ENCODE measurements around the gene ITGB3. TPM values are rescaled to one million over a fixed set of nuclear protein-coding genes. Genes with fewer than 3 reads are reported as not detected.
A peak's percentile ranks its signal among the peaks of the same experiment; 100 is the strongest.

The ITGB3 gene
- total RNA-seq, 1 donor from 2014 or later = 174 TPM

DNA sequence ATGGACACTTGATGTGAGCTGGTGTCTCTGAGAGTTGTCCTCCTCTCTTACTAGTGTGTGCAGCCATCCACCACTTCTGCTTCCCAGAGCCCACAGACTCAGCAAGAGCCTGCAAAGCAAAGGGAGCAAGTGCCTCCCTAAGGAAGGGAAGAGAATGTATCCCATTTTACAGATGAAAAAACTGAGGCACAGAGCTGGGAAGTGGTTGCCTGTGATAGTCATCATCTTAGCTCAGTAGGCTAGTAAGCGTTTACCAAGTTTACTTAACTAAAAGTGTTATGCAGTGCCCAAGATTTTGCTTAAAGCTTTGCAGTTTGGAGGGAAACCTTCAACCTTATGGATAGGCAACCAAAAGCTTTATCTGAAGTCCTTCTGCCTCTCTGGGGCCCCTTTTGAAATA is 47.1 kb downstream of the ITGB3 start:
- peaks cover 5% of the 10 kb centered on the region for H3K36me3 ChIP-seq (ENCODE audit: control insufficient read depth, insufficient read depth, low read length)
- no peak for DNase-seq (ENCODE audit: low read depth)
- TF ChIP-seq, protein P1, sequence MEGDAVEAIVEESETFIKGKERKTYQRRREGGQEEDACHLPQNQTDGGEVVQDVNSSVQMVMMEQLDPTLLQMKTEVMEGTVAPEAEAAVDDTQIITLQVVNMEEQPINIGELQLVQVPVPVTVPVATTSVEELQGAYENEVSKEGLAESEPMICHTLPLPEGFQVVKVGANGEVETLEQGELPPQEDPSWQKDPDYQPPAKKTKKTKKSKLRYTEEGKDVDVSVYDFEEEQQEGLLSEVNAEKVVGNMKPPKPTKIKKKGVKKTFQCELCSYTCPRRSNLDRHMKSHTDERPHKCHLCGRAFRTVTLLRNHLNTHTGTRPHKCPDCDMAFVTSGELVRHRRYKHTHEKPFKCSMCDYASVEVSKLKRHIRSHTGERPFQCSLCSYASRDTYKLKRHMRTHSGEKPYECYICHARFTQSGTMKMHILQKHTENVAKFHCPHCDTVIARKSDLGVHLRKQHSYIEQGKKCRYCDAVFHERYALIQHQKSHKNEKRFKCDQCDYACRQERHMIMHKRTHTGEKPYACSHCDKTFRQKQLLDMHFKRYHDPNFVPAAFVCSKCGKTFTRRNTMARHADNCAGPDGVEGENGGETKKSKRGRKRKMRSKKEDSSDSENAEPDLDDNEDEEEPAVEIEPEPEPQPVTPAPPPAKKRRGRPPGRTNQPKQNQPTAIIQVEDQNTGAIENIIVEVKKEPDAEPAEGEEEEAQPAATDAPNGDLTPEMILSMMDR (IDR thresholded peaks at IDR 0.05; ENCODE audit: insufficient read depth, low read length, poor library complexity, severe bottlenecking) = no peak
- no peak overlapping the region for H3K4me3 ChIP-seq (ENCODE audit: low read depth, low read length)
- no peaks in the 10 kb centered on the region for H3K27me3 ChIP-seq (ENCODE audit: control insufficient read depth, insufficient read depth, low read length)

DNA sequence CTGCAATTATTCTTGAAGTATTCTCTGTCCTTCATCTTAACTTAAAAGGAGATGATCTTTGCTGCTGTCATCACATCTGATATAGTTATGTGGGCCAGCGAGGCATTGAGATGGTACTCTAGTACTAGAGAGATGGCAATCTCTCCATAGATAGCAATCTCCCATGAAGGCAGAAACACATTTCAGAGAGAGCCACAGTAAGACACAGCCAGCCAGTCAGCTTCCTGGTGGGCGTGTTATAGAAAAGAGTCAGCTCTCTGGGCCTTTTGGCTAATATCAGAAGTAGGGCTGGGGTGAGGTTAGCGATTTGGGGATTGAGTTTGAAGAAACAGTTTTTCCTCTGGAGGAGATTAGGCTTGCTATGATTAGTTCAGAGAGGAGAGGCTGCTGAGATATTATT is 47.5 kb downstream of the ITGB3 start:
- Histone ChIP-seq H3K4me3 (ENCODE audit: low read depth, low read length) (no peak overlapping the region), H3K36me3 (ENCODE audit: control insufficient read depth, insufficient read depth, low read length) (peaks cover 5% of the 10 kb centered on the region), H3K27me3 (ENCODE audit: control insufficient read depth, insufficient read depth, low read length) (no peaks in the 10 kb centered on the region)
- DNase-seq (ENCODE audit: low read depth) = no peak
- TF ChIP-seq, protein P1 (IDR thresholded peaks at IDR 0.05; ENCODE audit: insufficient read depth, low read length, poor library complexity, severe bottlenecking) = no peak

- H3K36me3 ChIP-seq (ENCODE audit: control insufficient read depth, insufficient read depth, low read length) = peaks cover 5% of the 10 kb centered on the region
- TF ChIP-seq, protein P1 (IDR thresholded peaks at IDR 0.05; ENCODE audit: insufficient read depth, low read length, poor library complexity, severe bottlenecking) = no peak
- no peak for DNase-seq (ENCODE audit: low read depth)
- H3K27me3 ChIP-seq (ENCODE audit: control insufficient read depth, insufficient read depth, low read length) = no peaks in the 10 kb centered on the region
- H3K4me3 ChIP-seq (ENCODE audit: low read depth, low read length) = no peak overlapping the region
Measured at GRCh38 chr17:47301831-47302230, 48.2 kb downstream of the ITGB3 start.

GRCh38 chr17:47304186-47304585 is 50.6 kb downstream of the ITGB3 start:
- DNase-seq (ENCODE audit: low read depth) = no peak
- no peak overlapping the region for H3K4me3 ChIP-seq (ENCODE audit: low read depth, low read length)
- H3K36me3 ChIP-seq (ENCODE audit: control insufficient read depth, insufficient read depth, low read length) = peaks cover 6% of the 10 kb centered on the region
- no peaks in the 10 kb centered on the region for H3K27me3 ChIP-seq (ENCODE audit: control insufficient read depth, insufficient read depth, low read length)
- TF ChIP-seq, protein P1 (IDR thresholded peaks at IDR 0.05; ENCODE audit: insufficient read depth, low read length, poor library complexity, severe bottlenecking) = no peak

DNA sequence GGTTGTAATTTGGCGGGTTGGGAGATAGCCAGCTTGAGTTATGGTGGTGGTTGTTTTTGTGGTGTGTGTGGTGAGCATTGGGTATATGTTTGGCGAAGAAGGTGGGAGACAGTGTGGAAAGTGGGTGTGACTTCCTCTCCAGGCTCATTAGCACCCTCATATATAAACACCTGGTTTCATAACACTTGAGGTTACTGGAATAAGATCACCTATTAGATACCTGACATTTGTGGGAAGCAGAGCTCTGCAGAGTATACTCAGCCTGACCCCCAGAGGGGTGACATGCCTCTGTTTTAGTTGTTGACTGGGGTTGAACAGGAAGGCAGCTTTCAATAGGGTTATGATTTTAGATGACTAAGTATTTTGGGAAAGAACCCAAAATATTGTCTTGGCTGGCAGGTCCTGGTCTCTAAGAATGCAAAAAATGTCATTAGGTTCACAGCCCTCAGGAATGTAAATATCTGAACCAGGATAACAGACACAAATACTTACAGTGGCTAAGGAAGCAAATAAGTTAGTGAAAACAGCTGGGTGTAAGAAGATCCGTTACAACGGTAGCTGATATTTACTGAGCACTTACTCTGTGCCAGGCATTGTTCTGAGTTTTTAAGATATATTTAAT is 51.8 kb downstream of the ITGB3 start:
- Histone ChIP-seq H3K27me3 (ENCODE audit: control insufficient read depth, insufficient read depth, low read length) (no peaks in the 10 kb centered on the region), H3K36me3 (ENCODE audit: control insufficient read depth, insufficient read depth, low read length) (peaks cover 5% of the 10 kb centered on the region), H3K4me3 (ENCODE audit: low read depth, low read length) (no peak overlapping the region)
- peak; percentile 90 for DNase-seq (ENCODE audit: low read depth)
- TF ChIP-seq, protein P1 (IDR thresholded peaks at IDR 0.05; ENCODE audit: insufficient read depth, low read length, poor library complexity, severe bottlenecking) = no peak

DNA sequence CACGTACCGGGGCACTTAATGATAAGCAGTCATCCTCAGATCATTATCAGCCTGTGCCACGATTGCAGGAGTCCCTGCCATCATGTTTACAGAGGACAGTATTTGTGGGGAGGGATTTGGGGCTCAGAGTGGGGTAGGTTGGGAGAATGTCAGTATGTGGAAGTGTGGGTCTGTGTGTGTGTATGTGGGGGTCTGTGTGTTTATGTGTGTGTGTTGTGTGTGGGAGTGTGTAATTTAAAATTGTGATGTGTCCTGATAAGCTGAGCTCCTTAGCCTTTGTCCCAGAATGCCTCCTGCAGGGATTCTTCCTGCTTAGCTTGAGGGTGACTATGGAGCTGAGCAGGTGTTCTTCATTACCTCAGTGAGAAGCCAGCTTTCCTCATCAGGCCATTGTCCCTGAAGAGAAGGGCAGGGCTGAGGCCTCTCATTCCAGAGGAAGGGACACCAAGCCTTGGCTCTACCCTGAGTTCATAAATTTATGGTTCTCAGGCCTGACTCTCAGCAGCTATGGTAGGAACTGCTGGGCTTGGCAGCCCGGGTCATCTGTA is 56.6 kb downstream of the ITGB3 start:
- no peaks in the 10 kb centered on the region for H3K27me3 ChIP-seq (ENCODE audit: control insufficient read depth, insufficient read depth, low read length)
- no peak overlapping the region for H3K4me3 ChIP-seq (ENCODE audit: low read depth, low read length)
- TF ChIP-seq, protein P1 (IDR thresholded peaks at IDR 0.05; ENCODE audit: insufficient read depth, low read length, poor library complexity, severe bottlenecking) = no peak
- H3K36me3 ChIP-seq (ENCODE audit: control insufficient read depth, insufficient read depth, low read length) = peaks cover 7% of the 10 kb centered on the region
- no peak for DNase-seq (ENCODE audit: low read depth)

Data from kidney epithelial cell (primary cell).